HEK293T (cell line): ENCODE results near the gene ADAD2.

Experiments used
- CTCF ChIA-PET: fragments of 350-600 bp; formaldehyde crosslinking; extraction: SDS; loops from one replicate; lab custom pipeline; 2021; ENCODE audit warnings: antibody characterized with exemption, inconsistent platforms; lab: Yijun Ruan, JAX
- POLR2A ChIA-PET: fragments of 350-600 bp; formaldehyde crosslinking; extraction: SDS; loops from one replicate; lab custom pipeline; 2020; ENCODE audit warnings: antibody characterized with exemption, inconsistent platforms; lab: Yijun Ruan, JAX
- DNase-seq: peaks from one replicate; pipeline ENCODE4 v3.0.0; 2012; ENCODE audit warnings: mixed read lengths; ENCODE audit errors: extremely low spot score
- ARNT ChIP-seq: fragments of 450-650 bp; IDR thresholded peaks from 2 replicates; pipeline ENCODE4 v1.6.1; 2017; ENCODE audit warnings: mild to moderate bottlenecking
- BHLHE40 ChIP-seq: fragments of 450-650 bp; IDR thresholded peaks from 2 replicates; pipeline ENCODE4 v1.6.1; 2016; ENCODE audit warnings: mild to moderate bottlenecking, moderate library complexity, borderline replicate concordance
- CTBP1 ChIP-seq: fragments of 450-650 bp; IDR thresholded peaks from 2 replicates; pipeline ENCODE4 v1.6.1; 2016; ENCODE audit warnings: borderline replicate concordance
- ELF4 ChIP-seq: fragments of 450-650 bp; IDR thresholded peaks from 2 replicates; pipeline ENCODE4 v1.6.1; 2017; ENCODE audit warnings: antibody characterized with exemption
- FOXA1 ChIP-seq: fragments of 450-650 bp; IDR thresholded peaks from 2 replicates; pipeline ENCODE4 v1.6.1; 2016; ENCODE audit warnings: mild to moderate bottlenecking
- FOXK2 ChIP-seq: fragments of 450-650 bp; IDR thresholded peaks from 2 replicates; pipeline ENCODE4 v1.6.1; 2016; ENCODE audit warnings: mild to moderate bottlenecking
- FOXM1 ChIP-seq: fragments of 450-650 bp; IDR thresholded peaks from 2 replicates; pipeline ENCODE4 v1.6.1; 2017; ENCODE audit warnings: mild to moderate bottlenecking, borderline replicate concordance
- HDGF ChIP-seq: fragments of 450-650 bp; IDR thresholded peaks from 2 replicates; pipeline ENCODE4 v1.6.1; 2017; ENCODE audit warnings: antibody characterized with exemption, borderline replicate concordance
- L3MBTL2 ChIP-seq: fragments of 450-650 bp; conservative IDR thresholded peaks from 2 replicates; pipeline ENCODE4 v1.6.1; 2016; ENCODE audit warnings: mild to moderate bottlenecking
- LEF1 ChIP-seq: fragments of 450-650 bp; IDR thresholded peaks from 2 replicates; pipeline ENCODE4 v1.6.1; 2017; ENCODE audit warnings: mild to moderate bottlenecking, borderline replicate concordance
- NFRKB ChIP-seq: fragments of 450-650 bp; IDR thresholded peaks from 2 replicates; pipeline ENCODE4 v1.6.1; 2016; ENCODE audit warnings: mild to moderate bottlenecking, moderate library complexity
- PKNOX1 ChIP-seq: fragments of 450-650 bp; IDR thresholded peaks from 2 replicates; pipeline ENCODE4 v1.6.1; 2016
- SP1 ChIP-seq: fragments of 450-650 bp; IDR thresholded peaks from 2 replicates; pipeline ENCODE4 v1.6.1; 2017
- SUZ12 ChIP-seq: fragments of 450-650 bp; IDR thresholded peaks from 2 replicates; pipeline ENCODE4 v1.6.1; 2016; ENCODE audit warnings: mild to moderate bottlenecking
- TARDBP ChIP-seq: fragments of 450-650 bp; IDR thresholded peaks from 2 replicates; pipeline ENCODE4 v1.6.1; 2016
- ZNF384 ChIP-seq: fragments of 450-650 bp; IDR thresholded peaks from 2 replicates; pipeline ENCODE4 v1.6.1; 2016

The ADAD2 gene

GRCh38 chr16:84159800-84160199 is 31.2 kb upstream of the ADAD2 start:
- TF ChIP-seq PKNOX1 (no peak), NFRKB (no peak), CTBP1 (no peak), HDGF (no peak), BHLHE40 (no peak), LEF1 (no peak), ARNT (no peak), L3MBTL2 (no peak), ELF4 (no peak), SP1 (no peak), FOXK2 (no peak), TARDBP (no peak), FOXM1 (no peak), ZNF384 (no peak), FOXA1 (no peak), SUZ12 (no peak)
- ChIA-PET CTCF (no interaction called here), POLR2A (no interaction called here)
- DNase-seq, result no peak

GRCh38 chr16:84161037-84161436 is 29.9 kb upstream of the ADAD2 start:
- ChIA-PET POLR2A (no interaction called here), CTCF (no interaction called here)
- no peak for TF ChIP-seq PKNOX1
- TF ChIP-seq SUZ12, result no peak
- no peak for TF ChIP-seq FOXA1
- TF ChIP-seq L3MBTL2, result no peak
- TF ChIP-seq NFRKB, result no peak
- no peak for TF ChIP-seq TARDBP
- no peak for TF ChIP-seq ELF4
- no peak for TF ChIP-seq ZNF384
- TF ChIP-seq FOXK2, result no peak
- TF ChIP-seq ARNT, result no peak
- DNase-seq, result no peak

- DNase-seq, result no peak
- POLR2A ChIA-PET, result no interaction called here
- CTCF ChIA-PET, result no interaction called here
- TF ChIP-seq ARNT, result no peak
- no peak for TF ChIP-seq TARDBP
- no peak for TF ChIP-seq FOXK2
- no peak for TF ChIP-seq NFRKB
- TF ChIP-seq PKNOX1, result no peak
- no peak for TF ChIP-seq LEF1
- no peak for TF ChIP-seq FOXM1
- TF ChIP-seq FOXA1, result no peak
- no peak for TF ChIP-seq SUZ12
- no peak for TF ChIP-seq ZNF384
- TF ChIP-seq BHLHE40, result no peak
Measured at GRCh38 chr16:84161801-84162200, 29.2 kb upstream of the ADAD2 start.

GRCh38 chr16:84165746-84166145 is 25.2 kb upstream of the ADAD2 start:
- ChIA-PET CTCF (no interaction called here), POLR2A (no interaction called here)
- TF ChIP-seq FOXA1 (no peak), BHLHE40 (no peak), FOXM1 (no peak), SP1 (no peak), PKNOX1 (no peak)
- DNase-seq, result no peak

GRCh38 chr16:84166796-84167695 is 23.9 kb upstream of the ADAD2 start:
- no peak for TF ChIP-seq LEF1
- no peak for TF ChIP-seq ELF4
- no peak for TF ChIP-seq NFRKB
- no peak for TF ChIP-seq SUZ12
- TF ChIP-seq FOXK2, result no peak
- TF ChIP-seq TARDBP, result no peak
- TF ChIP-seq BHLHE40, result no peak
- no peak for TF ChIP-seq FOXA1
- no peak for TF ChIP-seq HDGF
- no peak for TF ChIP-seq PKNOX1
- TF ChIP-seq CTBP1, result no peak
- no peak for TF ChIP-seq ZNF384
- TF ChIP-seq FOXM1, result no peak
- POLR2A ChIA-PET, result interaction anchor here (0.8 to 1.3 kb wide), 2 partner anchors 12 to 50 kb away, joined by 3 to 4 read pairs; partner anchors contain the start of gene MBTPS1
- no peak for DNase-seq
- CTCF ChIA-PET, result interaction anchor here (0.6 to 1.3 kb wide), 2 partner anchors 20 to 243 kb away, joined by 3 read pairs; partner anchors contain the start of gene TAF1C
